Choroid plexus epithelial cell (primary cell): ENCODE measurements around the gene RALB.

Source experiments
- DNase-seq: peaks from one replicate; pipeline ENCODE4 v3.0.0-alpha.2; 2010; ENCODE audit warnings: low read depth
- H3K4me3 ChIP-seq: 2 replicates; pipeline ENCODE4 v1.5.1; 2011; ENCODE audit warnings: low read depth, mild to moderate bottlenecking, control low read depth, low read length, moderate library complexity
- CTCF ChIP-seq: conservative IDR thresholded peaks from 2 replicates; pipeline ENCODE4 v1.5.1; 2011; ENCODE audit warnings: low read depth, mild to moderate bottlenecking, control low read depth, inconsistent platforms, low read length, moderate library complexity

The RALB gene

GRCh38 chr2:120294008-120294340, 41.3 kb downstream of the RALB start:
- H3K4me3 ChIP-seq, result no peak overlapping the region
- DNase-seq, result no peak
- no peak for TF ChIP-seq CTCF

GRCh38 chr2:120298173-120298835, 45.7 kb downstream of the RALB start:
- DNase-seq, result peak; percentile 74
- no peak overlapping the region for H3K4me3 ChIP-seq
- no peak for TF ChIP-seq CTCF

GRCh38 chr2:120299004-120299403, 46.4 kb downstream of the RALB start:
- no peak for TF ChIP-seq CTCF
- no peak overlapping the region for H3K4me3 ChIP-seq
- no peak for DNase-seq

DNA sequence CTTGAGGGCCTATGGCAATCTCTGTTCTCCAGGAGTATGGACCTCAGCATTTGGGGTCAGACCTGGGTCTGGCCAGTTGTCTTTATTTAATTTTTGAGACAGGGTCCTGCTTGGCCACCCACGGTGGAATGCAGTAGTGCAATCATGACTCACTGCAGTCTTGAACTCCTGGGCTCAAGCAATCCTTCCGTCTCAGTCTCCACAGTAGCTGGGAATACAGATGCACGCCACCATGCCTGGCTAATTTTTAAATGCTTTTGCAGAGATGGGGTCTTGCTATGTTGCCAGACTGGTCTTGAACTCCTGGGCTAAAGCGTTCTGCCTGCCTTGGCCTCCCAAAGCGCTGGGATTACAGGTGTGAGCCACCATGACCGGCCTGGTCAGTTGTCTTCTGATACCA, 46.9 kb downstream of the RALB start:
- peak; percentile 22 for TF ChIP-seq CTCF
- H3K4me3 ChIP-seq, result no peak overlapping the region
- DNase-seq, result peak; percentile 58

DNA sequence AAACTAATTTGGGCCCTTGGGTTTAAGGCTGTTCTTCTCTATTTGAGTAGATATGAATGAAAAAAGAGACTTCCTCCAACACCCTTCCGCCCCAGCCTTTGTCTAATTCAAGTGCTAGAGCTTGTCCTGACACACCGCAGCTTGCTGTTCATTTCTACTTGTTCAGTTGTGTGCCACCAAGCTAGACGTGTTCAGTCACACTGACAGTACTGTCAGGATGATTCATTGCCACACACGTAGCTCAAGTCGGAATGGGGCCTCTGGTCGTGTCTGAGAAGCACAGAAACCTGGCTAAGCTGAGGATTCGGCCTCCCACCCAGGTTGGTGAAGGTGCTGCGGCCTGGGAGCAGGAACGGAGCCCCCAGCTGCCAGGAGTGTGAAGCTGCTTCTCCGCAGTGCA, 47.7 kb downstream of the RALB start:
- no peak for DNase-seq
- TF ChIP-seq CTCF, result no peak
- no peak overlapping the region for H3K4me3 ChIP-seq

DNA sequence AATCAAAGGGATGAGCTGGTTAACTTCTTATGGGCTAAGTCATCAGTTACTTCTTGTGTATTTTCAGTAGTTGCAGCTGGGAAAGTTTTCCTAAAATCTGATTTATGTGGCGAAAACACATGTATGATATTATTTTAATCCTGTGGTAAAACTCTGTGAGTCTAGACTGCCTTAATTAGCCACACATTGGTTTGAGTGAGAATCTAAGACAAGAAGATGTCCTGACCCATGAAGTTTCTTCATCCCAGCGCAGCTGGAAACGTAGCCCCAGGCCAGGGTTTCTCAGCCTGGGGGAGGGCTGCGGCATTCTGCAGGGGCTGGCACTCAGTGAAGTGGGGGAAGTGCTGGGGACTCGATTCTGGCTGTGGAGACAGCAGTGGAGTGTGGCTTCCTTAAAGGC, 48.6 kb downstream of the RALB start:
- TF ChIP-seq CTCF, result no peak

GRCh38 chr2:120302301-120302700, 49.6 kb downstream of the RALB start:
- DNase-seq, result no peak
- H3K4me3 ChIP-seq, result no peak overlapping the region
- TF ChIP-seq CTCF, result no peak

More for the DNA sequence above, 48.6 kb downstream of the RALB start:
- no peak overlapping the region for H3K4me3 ChIP-seq
- no peak for DNase-seq
